ENCODE data around the gene CMPK1.

GRCh38 chr1:47393141-47393540 lies 59.6 kb downstream of the CMPK1 start:
- TF ChIP-seq, protein P1, sequence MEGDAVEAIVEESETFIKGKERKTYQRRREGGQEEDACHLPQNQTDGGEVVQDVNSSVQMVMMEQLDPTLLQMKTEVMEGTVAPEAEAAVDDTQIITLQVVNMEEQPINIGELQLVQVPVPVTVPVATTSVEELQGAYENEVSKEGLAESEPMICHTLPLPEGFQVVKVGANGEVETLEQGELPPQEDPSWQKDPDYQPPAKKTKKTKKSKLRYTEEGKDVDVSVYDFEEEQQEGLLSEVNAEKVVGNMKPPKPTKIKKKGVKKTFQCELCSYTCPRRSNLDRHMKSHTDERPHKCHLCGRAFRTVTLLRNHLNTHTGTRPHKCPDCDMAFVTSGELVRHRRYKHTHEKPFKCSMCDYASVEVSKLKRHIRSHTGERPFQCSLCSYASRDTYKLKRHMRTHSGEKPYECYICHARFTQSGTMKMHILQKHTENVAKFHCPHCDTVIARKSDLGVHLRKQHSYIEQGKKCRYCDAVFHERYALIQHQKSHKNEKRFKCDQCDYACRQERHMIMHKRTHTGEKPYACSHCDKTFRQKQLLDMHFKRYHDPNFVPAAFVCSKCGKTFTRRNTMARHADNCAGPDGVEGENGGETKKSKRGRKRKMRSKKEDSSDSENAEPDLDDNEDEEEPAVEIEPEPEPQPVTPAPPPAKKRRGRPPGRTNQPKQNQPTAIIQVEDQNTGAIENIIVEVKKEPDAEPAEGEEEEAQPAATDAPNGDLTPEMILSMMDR (IDR thresholded peaks at IDR 0.05; ENCODE audit: low read depth, low read length), result no peak
- TF ChIP-seq EZH2phosphoT487 (IDR thresholded peaks at IDR 0.05; ENCODE audit: low read depth), result no peak

Data from OCI-LY3 (cell line).